Measurements from ENCODE around the gene RHOH. TPM values are rescaled to one million over a fixed set of nuclear protein-coding genes. Genes with fewer than 3 reads are reported as not detected.

RHOH gene
- polyA plus RNA-seq, 1 donor (not counting 4 experiments of a cell fraction or from before 2014, with no cell fraction given): 0.04 TPM

GRCh38 chr4:40173470-40173875 lies 23.4 kb upstream of the RHOH start:
- no peak overlapping the region for H3K4me3 ChIP-seq (ENCODE audit: control insufficient read depth in 2 of 3, extremely low read depth in 1 of 3, insufficient read depth in 2 of 3, low read depth in 1 of 3, low read length in 3 of 3)
- TF ChIP-seq EZH2 (IDR thresholded peaks at IDR 0.05; ENCODE audit: low read length): no peak
- TF ChIP-seq, protein P1, sequence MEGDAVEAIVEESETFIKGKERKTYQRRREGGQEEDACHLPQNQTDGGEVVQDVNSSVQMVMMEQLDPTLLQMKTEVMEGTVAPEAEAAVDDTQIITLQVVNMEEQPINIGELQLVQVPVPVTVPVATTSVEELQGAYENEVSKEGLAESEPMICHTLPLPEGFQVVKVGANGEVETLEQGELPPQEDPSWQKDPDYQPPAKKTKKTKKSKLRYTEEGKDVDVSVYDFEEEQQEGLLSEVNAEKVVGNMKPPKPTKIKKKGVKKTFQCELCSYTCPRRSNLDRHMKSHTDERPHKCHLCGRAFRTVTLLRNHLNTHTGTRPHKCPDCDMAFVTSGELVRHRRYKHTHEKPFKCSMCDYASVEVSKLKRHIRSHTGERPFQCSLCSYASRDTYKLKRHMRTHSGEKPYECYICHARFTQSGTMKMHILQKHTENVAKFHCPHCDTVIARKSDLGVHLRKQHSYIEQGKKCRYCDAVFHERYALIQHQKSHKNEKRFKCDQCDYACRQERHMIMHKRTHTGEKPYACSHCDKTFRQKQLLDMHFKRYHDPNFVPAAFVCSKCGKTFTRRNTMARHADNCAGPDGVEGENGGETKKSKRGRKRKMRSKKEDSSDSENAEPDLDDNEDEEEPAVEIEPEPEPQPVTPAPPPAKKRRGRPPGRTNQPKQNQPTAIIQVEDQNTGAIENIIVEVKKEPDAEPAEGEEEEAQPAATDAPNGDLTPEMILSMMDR (optimal IDR thresholded peaks at IDR 0.05 in 1 of 3, IDR thresholded peaks at IDR 0.05 in 1 of 3, conservative IDR thresholded peaks at IDR 0.05 in 1 of 3; ENCODE audit: extremely low read depth in 1 of 3, insufficient read depth in 2 of 3, low read length in 3 of 3): no peak
- DNase-seq (ENCODE audit: low read depth, low spot score) (no peak), FAIRE-seq (no peak)
- dilution Hi-C loops (cut with MboI; ENCODE audit: extremely low pct_ligation_motif_present, low sequenced_read_pairs): no loop called here
- H3K9ac ChIP-seq (ENCODE audit: control insufficient read depth, extremely low read depth, insufficient read depth, low read length): no peak overlapping the region
- no peaks in the 10 kb centered on the region for H3K36me3 ChIP-seq (ENCODE audit: control insufficient read depth in 2 of 2, extremely low read depth in 1 of 2, insufficient read depth in 2 of 2, low read length in 2 of 2)
- H3K27ac ChIP-seq (ENCODE audit: control insufficient read depth, insufficient read depth, low read length): no peak overlapping the region
- H3K27me3 ChIP-seq (ENCODE audit: control insufficient read depth, extremely low read depth, insufficient read depth, low read length): no peaks in the 10 kb centered on the region
- H4K20me1 ChIP-seq (ENCODE audit: control insufficient read depth, extremely low read depth, insufficient read depth, low read length): no peaks in the 10 kb centered on the region
- peaks cover 3% of the 10 kb centered on the region for H3K4me1 ChIP-seq (ENCODE audit: control insufficient read depth, extremely low read depth, insufficient read depth, low read length)
- H2AFZ ChIP-seq (ENCODE audit: control insufficient read depth, low read length): no peak overlapping the region
- H3K4me2 ChIP-seq (ENCODE audit: control insufficient read depth, extremely low read depth, insufficient read depth, low read depth, low read length): no peak overlapping the region
- H3K9me1 ChIP-seq (ENCODE audit: control insufficient read depth, extremely low read depth, insufficient read depth, low read length): no peaks in the 10 kb centered on the region
- no peaks in the 10 kb centered on the region for H3K79me2 ChIP-seq (ENCODE audit: control insufficient read depth, insufficient read depth, low read length)
- H3K9me3 ChIP-seq (ENCODE audit: control insufficient read depth, low read depth, low read length): no peaks in the 10 kb centered on the region

- H3K9me1 ChIP-seq (ENCODE audit: control insufficient read depth, extremely low read depth, insufficient read depth, low read length): no peaks in the 10 kb centered on the region
- H3K4me3 ChIP-seq (ENCODE audit: control insufficient read depth in 2 of 3, extremely low read depth in 1 of 3, insufficient read depth in 2 of 3, low read depth in 1 of 3, low read length in 3 of 3): no peak overlapping the region
Measured at GRCh38 chr4:40176602-40177001, 20.2 kb upstream of the RHOH start.

More at GRCh38 chr4:40176602-40177001, 20.2 kb upstream of the RHOH start:
- H3K27ac ChIP-seq (ENCODE audit: control insufficient read depth, insufficient read depth, low read length): no peak overlapping the region
- H3K4me2 ChIP-seq (ENCODE audit: control insufficient read depth, extremely low read depth, insufficient read depth, low read depth, low read length): no peak overlapping the region
- no peak for DNase-seq (ENCODE audit: low read depth, low spot score)
- no peaks in the 10 kb centered on the region for H3K79me2 ChIP-seq (ENCODE audit: control insufficient read depth, insufficient read depth, low read length)
- dilution Hi-C loops (cut with MboI; ENCODE audit: extremely low pct_ligation_motif_present, low sequenced_read_pairs): no loop called here
- no peaks in the 10 kb centered on the region for H3K9me3 ChIP-seq (ENCODE audit: control insufficient read depth, low read depth, low read length)
- no peaks in the 10 kb centered on the region for H3K27me3 ChIP-seq (ENCODE audit: control insufficient read depth, extremely low read depth, insufficient read depth, low read length)
- no peak overlapping the region for H3K9ac ChIP-seq (ENCODE audit: control insufficient read depth, extremely low read depth, insufficient read depth, low read length)
- FAIRE-seq: no peak
- peaks cover 26% of the 10 kb centered on the region for H3K4me1 ChIP-seq (ENCODE audit: control insufficient read depth, extremely low read depth, insufficient read depth, low read length)
- no peaks in the 10 kb centered on the region for H4K20me1 ChIP-seq (ENCODE audit: control insufficient read depth, extremely low read depth, insufficient read depth, low read length)
- no peaks in the 10 kb centered on the region for H3K36me3 ChIP-seq (ENCODE audit: control insufficient read depth in 2 of 2, extremely low read depth in 1 of 2, insufficient read depth in 2 of 2, low read length in 2 of 2)
- TF ChIP-seq EZH2 (IDR thresholded peaks at IDR 0.05; ENCODE audit: low read length): no peak
- TF ChIP-seq, protein P1 (optimal IDR thresholded peaks at IDR 0.05 in 1 of 3, IDR thresholded peaks at IDR 0.05 in 1 of 3, conservative IDR thresholded peaks at IDR 0.05 in 1 of 3; ENCODE audit: extremely low read depth in 1 of 3, insufficient read depth in 2 of 3, low read length in 3 of 3): no peak
- H2AFZ ChIP-seq (ENCODE audit: control insufficient read depth, low read length): peak overlapping the region; percentile 50

All from keratinocyte (primary cell).